ENCODE measurements around the gene PDCL2. TPM values are rescaled to one million over a fixed set of nuclear protein-coding genes. Genes with fewer than 3 reads are reported as not detected.

PDCL2 gene
- total and polyA plus RNA-seq, 4 donors: not detected

DNA sequence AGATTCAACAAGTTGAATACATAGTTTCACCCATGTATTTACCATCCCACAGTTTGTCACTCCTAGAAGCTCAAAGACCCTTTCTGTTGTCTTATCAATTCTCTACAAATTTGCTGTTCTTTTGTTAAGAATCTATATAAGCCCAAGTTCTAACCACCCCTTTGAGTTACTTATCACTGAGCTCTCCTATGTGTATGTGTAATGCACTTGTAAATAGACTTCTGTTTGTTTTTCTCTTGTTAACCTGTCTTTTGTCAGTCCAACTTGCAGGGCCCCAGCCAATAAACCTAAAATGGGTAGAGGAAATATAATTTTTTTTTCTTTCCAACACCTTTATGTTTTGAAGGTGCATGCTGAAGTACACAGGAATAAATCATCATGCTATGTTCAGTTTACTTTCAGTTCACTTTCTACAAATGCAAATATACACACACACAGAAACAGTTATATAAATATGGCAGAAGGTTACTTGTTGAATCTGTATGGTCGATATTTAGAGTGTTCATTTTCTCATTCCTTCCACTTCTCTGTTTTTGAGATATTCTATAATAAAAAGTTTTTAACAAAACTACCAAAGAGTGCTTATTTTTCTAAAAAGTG, 23.0 kb downstream of the PDCL2 start:
- 89 to 92% methylated on average over 1 of the region's 1 CpG for WGBS, 2 donors

DNA sequence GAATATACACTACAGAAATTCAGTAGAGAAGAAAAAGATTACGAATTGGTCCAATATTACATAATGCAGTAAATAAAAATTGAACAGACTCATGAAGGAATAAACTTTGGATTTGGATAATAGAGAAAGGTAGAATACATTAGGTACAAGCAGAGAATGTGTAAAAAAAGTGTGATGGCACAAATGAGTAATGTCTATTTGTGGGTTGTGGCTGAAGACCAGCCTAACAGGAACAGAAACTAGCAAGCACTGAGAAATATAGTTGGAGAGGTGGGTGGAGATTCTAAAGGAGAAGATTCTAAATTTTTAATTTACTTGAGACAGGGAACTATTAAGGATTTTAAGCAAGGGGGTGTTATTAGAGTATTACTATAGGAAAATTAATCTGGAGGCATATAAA, 30.2 kb downstream of the PDCL2 start:
- TF ChIP-seq, protein P1, sequence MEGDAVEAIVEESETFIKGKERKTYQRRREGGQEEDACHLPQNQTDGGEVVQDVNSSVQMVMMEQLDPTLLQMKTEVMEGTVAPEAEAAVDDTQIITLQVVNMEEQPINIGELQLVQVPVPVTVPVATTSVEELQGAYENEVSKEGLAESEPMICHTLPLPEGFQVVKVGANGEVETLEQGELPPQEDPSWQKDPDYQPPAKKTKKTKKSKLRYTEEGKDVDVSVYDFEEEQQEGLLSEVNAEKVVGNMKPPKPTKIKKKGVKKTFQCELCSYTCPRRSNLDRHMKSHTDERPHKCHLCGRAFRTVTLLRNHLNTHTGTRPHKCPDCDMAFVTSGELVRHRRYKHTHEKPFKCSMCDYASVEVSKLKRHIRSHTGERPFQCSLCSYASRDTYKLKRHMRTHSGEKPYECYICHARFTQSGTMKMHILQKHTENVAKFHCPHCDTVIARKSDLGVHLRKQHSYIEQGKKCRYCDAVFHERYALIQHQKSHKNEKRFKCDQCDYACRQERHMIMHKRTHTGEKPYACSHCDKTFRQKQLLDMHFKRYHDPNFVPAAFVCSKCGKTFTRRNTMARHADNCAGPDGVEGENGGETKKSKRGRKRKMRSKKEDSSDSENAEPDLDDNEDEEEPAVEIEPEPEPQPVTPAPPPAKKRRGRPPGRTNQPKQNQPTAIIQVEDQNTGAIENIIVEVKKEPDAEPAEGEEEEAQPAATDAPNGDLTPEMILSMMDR (IDR thresholded peaks at IDR 0.05; ENCODE audit: control extremely low read depth, extremely low read depth): no peak
- whole genome bisulfite sequencing, 2 donors: 90 to 98% methylated on average over 1 of the region's 1 CpG
- Histone ChIP-seq H3K27ac (ENCODE audit: low read depth in 1 of 2, low read length in 1 of 2) (no peak overlapping the region), H3K9ac (ENCODE audit: insufficient read depth in 1 of 2, low read length in 2 of 2) (no peak overlapping the region), H3K9me3 (ENCODE audit: control insufficient read depth in 4 of 4, insufficient read depth in 3 of 4, low read length in 3 of 4) (no peaks in the 10 kb centered on the region), H3K27me3 (ENCODE audit: control insufficient read depth in 3 of 3, insufficient read depth in 3 of 3, low read length in 2 of 3) (no peaks in the 10 kb centered on the region), H3K4me3 (no peak overlapping the region), H3K4me1 (ENCODE audit: control insufficient read depth in 5 of 5, insufficient read depth in 5 of 5, low read length in 5 of 5) (no peaks in the 10 kb centered on the region), H3K36me3 (ENCODE audit: control insufficient read depth in 4 of 4, insufficient read depth in 4 of 4, low read length in 4 of 4) (no peaks in the 10 kb centered on the region)
- ATAC-seq (ENCODE audit: insufficient read depth, low FRiP score): no peak
- no peak for DNase-seq

More for the DNA sequence above, 23.0 kb downstream of the PDCL2 start:
- Histone ChIP-seq H3K9me3 (ENCODE audit: control insufficient read depth in 4 of 4, insufficient read depth in 3 of 4, low read length in 3 of 4) (peaks cover 0 to 4% (median 0%) of the 10 kb centered on the region in 4 donors), H3K27me3 (ENCODE audit: control insufficient read depth in 3 of 3, insufficient read depth in 3 of 3, low read length in 2 of 3) (no peaks in the 10 kb centered on the region), H3K9ac (ENCODE audit: insufficient read depth in 1 of 2, low read length in 2 of 2) (no peak overlapping the region), H3K4me1 (ENCODE audit: control insufficient read depth in 5 of 5, insufficient read depth in 5 of 5, low read length in 5 of 5) (no peaks in the 10 kb centered on the region), H3K36me3 (ENCODE audit: control insufficient read depth in 4 of 4, insufficient read depth in 4 of 4, low read length in 4 of 4) (no peaks in the 10 kb centered on the region), H3K27ac (ENCODE audit: low read depth in 1 of 2, low read length in 1 of 2) (no peak overlapping the region), H3K4me3 (no peak overlapping the region)
- TF ChIP-seq, protein P1 (IDR thresholded peaks at IDR 0.05; ENCODE audit: control extremely low read depth, extremely low read depth): no peak
- DNase-seq: no peak
- ATAC-seq (ENCODE audit: insufficient read depth, low FRiP score): no peak

DNA sequence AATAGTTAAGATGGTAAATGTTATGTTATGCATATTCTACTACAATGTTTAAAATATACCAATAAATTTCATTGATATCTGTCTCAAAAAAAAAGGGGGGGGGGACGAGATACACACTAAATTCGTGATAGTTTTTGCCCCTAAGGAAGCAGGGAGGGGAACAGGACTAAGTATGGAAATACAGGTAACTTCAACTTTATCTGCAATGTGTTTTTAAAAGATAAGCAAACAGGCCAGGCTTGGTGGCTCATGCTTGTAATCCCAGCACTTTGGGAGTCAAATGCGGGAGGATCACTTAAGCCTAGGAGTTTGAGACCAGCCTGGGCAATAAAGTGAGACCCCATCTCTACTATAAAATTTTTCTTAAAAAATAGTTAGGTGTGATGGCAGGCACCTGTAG, 31.9 kb downstream of the PDCL2 start:
- H3K27ac ChIP-seq (ENCODE audit: low read depth in 1 of 2, low read length in 1 of 2): no peak overlapping the region
- WGBS, 2 donors: 81 to 90% methylated on average over 3 of the region's 3 CpGs
- H3K9me3 ChIP-seq (ENCODE audit: control insufficient read depth in 4 of 4, insufficient read depth in 3 of 4, low read length in 3 of 4): no peaks in the 10 kb centered on the region
- ATAC-seq (ENCODE audit: insufficient read depth, low FRiP score) (no peak), DNase-seq (no peak)
- H3K4me3 ChIP-seq: no peak overlapping the region
- H3K36me3 ChIP-seq (ENCODE audit: control insufficient read depth in 4 of 4, insufficient read depth in 4 of 4, low read length in 4 of 4): no peaks in the 10 kb centered on the region
- no peak overlapping the region for H3K9ac ChIP-seq (ENCODE audit: insufficient read depth in 1 of 2, low read length in 2 of 2)
- TF ChIP-seq, protein P1 (IDR thresholded peaks at IDR 0.05; ENCODE audit: control extremely low read depth, extremely low read depth): no peak
- no peaks in the 10 kb centered on the region for H3K27me3 ChIP-seq (ENCODE audit: control insufficient read depth in 3 of 3, insufficient read depth in 3 of 3, low read length in 2 of 3)
- no peaks in the 10 kb centered on the region for H3K4me1 ChIP-seq (ENCODE audit: control insufficient read depth in 5 of 5, insufficient read depth in 5 of 5, low read length in 5 of 5)
